GM19324 (cell line): ENCODE measurements around the gene DYNLT5.

Source experiments
- ATAC-seq: cut with Tn5 transposase; IDR thresholded peaks from one replicate; pipeline ENCODE4 v1.9.1; 2021; ENCODE audit warnings: mild to moderate bottlenecking, moderate library complexity; ENCODE audit not compliant: unreplicated experiment, low FRiP score

Gene DYNLT5

DNA sequence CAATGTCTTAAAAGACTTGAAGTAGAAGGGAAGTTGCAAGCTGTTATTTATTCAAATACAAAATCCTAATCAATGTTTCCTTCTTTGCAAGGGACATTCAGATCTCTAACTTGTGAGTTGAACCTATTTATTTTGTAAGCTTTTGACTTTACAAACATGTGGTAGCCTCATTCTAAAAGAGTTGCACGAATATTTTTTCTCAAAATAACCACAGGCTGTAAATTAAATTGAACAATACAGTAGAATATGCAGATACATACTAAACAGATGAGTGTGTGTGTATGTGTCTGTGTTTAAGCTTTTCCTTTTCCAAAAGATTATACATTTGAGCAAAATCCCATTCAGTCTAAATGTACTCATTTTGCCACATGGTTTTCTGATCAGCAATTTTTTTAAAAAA is 4.8 kb upstream of the DYNLT5 start:
- ATAC-seq: no peak

DNA sequence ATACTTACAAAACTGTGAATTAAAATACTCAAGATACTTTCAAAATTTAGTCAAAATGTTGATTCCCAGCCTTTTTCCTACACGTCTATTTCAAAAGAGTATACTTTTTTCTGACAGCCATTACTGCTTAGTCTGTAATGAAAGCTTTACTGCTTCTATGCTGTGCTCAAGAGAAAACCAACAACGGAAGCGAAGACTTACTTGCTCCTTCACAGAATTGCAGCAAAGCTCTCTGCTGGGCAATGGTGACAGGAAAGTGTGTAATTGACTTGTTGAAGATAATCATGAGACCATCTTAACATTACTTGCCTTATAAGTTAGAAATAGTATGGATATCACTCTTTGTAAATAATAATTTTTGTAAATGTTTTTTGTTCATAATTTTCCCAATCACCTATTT is 1.7 kb upstream of the DYNLT5 start:
- ATAC-seq: no peak

DNA sequence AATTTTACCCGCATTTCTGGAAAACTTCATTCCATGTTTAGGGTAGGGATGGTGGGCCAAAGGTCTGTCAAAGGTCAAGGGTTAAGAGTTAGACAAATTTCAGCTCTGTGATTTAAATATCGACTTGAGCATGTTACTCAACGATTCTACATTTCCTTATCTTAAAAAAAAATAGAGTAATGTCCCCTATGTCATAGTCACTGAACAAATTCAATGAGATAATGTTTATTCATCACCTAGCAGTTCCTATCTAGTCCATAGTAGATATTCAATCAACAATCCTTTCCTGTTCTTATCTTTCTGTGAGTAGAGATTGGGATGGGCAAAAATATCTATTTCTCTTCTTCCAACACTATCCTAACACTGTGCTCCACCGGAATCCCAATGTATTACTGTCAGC is 1.1 kb upstream of the DYNLT5 start:
- no peak for ATAC-seq

DNA sequence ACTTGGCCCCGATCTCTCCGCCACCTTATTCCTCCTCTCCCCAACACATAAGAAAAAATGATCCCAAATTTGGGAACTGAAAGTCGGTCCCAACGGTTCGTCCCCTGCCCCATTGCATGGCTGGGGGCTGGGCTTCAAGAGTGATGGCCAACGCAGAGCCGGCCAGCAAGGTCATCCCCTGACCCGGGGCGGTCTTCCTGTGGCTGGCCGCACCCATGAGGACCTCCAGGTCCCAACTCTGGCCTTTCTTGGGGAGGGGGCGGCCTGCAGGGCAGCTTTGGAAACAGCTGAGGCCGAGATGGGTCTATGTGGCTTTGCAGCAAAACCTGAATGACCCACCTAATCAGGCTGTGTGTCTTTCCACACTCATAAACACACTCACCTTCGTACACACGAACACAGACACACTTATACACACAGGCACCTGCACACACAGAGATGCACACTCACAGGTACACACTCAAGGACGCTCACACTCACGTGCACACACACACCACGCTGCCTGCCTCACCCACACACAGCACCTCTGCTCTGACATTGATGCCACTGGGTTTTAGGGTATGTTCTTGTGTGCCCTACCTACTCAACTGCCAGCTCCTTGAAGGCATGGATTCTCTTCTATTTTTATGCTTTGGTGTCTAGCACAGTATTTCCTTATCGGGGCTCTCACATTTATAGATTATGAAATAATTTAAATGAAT is 562 bp downstream of the DYNLT5 start:
- ATAC-seq: no peak

DNA sequence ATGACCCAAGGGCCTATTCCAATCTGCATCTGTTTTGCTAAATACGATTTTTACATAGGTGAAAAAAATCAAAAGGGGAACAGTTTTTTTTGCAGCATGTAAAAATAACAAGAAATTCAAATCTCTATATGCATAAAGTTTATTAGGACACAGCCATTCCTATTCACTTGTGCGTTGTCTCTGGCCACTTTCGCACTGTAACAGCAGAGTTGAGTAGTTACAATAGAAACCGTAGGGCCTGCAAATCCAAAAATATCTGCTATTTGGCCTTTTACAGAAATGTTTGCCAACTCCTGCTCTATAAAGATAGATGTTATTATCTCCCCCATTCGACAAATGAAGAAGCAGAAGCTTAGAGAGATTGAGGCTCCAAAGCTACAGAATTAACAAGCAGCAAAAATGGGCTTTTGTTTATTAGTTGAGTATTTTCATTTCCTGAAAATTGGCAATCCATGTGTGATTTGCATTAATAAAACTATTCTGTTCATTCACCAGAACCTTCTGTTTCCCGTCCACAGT is 5.5 kb downstream of the DYNLT5 start:
- no peak for ATAC-seq

DNA sequence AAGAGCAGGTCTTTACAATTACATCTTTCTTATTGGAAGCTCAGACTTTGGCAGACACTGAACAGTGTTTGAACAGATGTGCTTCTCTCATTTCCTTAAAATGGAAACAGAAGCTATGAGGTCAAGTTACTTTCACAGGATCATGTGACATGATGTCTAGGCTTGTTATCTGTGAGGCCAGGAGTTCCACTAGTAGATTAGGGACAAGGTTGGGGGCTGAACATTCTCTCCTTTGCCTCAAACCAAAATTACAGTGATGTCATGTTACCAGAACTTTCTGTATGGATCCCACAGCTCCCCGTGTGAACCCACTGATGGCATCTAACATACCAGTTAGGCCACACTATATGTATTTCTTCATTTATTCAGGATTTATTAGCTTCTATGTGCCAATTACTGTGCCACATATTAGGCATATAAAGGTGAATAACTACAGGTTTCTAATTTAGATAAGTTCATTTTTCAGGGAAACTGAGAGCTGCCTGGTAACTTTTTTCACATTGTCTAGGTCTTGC is 6.0 kb downstream of the DYNLT5 start:
- peak; percentile 99 for ATAC-seq

DNA sequence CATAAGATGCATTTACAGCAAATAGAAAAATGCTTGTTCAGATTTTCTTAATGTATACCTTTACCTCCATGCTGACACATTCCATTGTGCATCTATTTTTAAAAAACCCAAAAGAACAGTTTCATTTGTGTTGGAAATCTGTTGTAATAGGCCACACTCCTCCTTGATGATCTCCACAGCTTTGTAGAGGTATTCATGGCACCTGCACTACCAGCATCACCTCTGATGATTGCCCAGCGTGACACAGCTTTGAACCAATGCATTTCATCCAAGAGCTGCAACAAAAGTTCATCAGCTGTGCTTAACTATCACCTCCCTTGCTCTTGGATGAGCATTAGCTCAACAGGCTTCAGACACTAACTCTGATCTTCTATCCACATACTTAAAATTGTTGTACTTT is 8.2 kb downstream of the DYNLT5 start:
- no peak for ATAC-seq

DNA sequence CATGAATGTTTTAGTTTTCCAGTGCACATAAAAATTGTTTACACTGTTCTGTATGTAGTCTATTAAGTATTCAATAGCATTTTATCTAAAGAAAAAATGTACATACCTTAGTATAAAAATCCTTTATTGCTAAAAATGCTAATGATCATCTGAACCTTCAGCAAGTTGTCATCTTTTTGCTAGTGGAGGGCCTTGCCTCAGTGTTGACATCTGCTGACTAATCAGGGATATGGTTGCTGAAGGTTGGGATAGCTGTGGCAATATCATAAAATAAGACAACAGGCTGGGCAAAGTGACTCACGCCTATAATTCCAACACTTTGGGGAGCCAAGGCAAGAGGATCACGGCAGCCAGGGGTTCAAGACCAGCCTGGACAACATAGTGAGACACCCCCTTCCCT is 9.0 kb downstream of the DYNLT5 start:
- no peak for ATAC-seq

DNA sequence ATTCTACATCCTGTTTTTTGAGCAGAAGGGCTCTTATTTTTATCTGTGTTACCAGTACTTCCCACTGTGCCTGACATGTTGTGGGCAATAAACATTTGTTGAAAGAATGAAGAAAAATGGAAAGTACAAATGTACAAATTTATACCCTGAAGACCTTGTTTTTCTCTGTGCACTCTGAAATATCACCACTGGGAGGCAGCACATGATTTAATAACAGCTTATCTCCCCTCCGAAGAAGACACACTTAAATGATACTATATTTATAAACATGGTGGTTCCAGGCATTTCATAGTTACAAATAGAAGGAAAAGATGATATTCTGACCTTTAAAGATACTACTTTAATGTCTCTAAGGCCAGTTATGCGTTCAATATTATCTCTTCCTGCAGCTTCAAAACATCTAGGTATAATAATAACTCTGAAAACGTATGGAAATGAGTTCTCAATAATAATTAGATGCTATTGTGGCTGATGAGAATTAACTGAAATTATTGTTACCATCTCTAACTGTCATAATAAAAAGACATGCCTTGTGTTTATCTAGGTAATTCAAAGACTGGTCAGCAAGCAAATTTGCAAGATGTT is 12.8 kb downstream of the DYNLT5 start:
- ATAC-seq: no peak

DNA sequence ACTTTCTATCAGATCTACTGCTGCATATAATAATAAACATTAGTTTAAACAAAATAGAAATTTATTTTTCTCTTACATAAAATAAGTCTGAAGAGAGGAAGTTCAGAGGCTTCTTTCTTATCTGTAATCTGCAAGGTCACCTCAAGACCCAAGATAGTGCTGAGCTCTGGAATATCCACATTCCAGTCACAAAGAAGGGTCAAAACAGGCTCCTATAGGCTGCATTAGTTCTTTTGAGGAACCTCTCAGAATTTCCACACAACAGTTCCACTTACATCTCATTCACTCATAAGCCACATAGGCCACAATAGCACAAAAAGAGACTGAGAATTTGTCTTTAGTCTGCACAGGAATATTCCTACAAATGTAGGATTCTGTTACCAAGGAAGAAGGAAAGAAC is 15.4 kb downstream of the DYNLT5 start:
- ATAC-seq: no peak

DNA sequence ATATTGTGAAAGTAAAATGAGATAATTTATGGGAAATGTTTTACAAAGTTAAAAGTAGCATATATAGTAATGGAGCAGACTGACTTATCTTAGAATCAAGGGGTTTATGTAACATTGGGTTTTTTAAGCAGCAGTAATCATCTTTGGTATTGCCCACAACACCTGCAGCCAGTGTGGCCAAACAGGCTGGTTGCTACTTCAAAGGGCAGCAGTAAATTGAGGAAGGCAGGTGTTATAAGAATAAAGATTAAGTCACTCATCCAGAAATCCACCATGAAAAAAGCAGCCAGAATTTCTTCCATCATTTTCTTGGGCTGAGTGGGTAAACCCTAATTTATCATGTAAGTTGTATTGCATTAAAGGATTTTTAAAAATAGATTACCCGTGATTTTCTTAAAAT is 16.7 kb downstream of the DYNLT5 start:
- no peak for ATAC-seq

DNA sequence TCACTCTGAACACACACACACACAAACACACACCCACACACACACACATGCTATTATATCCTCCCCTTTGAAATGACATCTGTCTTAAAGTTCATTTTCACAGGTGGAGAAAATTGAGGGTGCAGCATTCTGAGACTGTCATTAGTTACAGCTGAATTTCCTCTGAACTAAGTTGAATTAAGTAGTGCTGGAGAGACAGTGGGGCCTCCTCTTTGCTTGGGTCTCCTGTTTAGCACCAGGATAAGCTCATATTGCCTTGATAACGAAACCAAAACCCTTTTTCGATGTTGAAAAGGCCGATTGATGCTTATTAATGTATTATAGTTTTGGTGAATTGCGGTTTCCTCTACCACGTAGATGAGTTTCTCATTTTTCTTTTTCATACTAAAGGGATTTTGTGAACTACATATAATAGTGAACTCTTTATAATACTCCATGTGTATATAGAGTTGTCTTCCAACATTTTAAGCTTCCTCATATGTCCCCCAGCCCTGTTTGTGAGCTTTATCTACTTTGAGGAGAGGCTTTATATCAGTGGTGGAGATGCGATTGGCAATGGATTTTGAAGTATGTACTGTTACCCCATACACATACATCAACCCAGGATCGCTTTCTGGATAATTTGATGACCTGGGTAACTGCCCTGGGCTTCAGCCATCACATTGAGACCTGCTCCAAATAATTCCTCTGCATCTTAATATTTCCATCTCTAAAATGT is 17.4 kb downstream of the DYNLT5 start:
- no peak for ATAC-seq

DNA sequence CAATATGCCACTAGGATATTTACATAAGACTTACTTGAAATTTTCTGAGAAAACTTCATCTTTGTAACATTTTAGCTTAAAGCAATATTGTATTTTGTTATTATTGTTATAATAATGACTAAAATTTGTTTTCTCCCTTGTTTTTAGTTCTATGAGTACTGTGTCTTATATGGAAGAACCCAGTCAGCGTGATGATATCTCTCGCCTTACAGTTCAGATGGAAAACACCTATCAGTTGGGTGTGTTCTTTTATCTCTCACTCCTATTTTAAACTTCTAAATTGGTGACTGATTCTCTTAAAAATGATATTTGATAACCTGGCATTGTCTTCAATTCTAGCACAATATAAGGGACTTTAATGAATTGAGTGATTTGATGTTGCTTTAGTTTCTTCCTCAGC is 18.0 kb downstream of the DYNLT5 start:
- no peak for ATAC-seq

DNA sequence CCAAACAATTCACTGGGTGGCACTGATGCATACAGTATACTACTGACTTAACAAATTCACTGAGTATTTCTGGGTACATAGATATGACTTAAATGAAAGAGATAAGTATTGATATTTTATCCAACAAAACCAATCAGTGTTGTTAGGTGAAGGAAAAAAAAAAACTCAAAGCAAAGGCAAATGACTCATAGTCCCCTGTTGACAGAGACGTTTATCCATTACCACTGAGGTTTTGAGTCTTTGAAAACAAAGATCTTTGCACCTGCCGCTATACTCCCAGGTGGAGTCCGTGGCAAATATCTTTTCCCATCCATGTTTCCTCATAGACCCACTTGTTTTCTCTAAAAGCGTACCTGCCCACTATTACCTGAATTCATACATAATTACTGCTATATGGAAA is 18.4 kb downstream of the DYNLT5 start:
- ATAC-seq: no peak

DNA sequence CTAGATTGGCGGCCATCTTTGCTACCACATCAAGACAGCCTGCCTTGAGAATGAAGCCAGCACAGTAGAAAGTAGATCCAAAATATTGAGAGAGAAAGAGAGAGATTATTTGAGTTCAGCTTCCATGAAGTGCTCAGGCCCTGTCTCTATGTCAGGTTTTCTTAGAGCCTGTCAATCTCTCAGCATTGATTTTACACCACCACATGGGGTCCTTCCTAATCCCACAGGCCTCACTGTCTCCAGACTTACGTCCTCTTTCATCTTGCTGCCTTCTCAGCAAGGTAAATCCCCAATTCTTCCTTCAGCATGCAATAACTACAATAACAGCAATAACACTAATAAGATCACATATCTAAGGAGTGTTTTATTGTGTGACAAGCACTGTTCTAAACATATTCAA is 21.0 kb downstream of the DYNLT5 start:
- ATAC-seq: no peak

DNA sequence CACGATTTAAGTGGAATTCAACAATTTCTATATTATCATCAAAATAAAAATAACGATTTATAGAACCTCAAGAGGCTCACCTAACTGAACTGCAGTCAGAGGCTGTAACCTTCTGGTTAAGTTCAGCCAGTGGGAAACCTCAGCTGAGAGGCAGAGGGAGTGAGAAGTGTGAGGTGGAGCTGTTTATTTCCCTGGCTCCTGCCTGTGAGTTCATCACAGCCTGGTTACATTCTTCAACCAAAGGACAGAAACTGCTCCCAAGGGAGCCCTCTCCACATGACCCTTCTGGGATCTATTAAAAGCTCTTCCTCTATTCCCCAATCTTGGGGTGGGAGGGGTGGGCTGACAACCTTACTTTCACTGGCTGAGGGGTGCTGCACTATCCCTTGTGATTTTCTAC is 22.2 kb downstream of the DYNLT5 start:
- no peak for ATAC-seq

DNA sequence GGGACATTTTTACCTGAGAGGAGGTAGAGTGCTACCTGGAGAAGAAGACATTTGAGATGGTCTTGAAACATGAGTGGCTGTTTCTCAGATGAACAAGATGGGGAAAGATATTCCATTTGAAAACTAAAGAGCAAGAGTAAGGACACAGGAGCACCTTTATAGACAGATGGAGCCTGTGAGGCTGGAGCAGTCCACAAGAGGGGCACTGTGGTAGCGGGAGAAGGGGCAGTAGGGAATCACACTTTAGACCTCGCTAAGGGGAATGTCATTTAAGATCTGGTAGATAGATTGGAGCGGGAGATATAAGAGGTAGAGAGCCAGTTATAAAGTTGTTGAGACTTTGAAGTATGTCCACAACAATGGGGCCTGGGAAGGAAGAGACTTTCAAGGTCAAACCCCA is 23.4 kb downstream of the DYNLT5 start:
- ATAC-seq: no peak

DNA sequence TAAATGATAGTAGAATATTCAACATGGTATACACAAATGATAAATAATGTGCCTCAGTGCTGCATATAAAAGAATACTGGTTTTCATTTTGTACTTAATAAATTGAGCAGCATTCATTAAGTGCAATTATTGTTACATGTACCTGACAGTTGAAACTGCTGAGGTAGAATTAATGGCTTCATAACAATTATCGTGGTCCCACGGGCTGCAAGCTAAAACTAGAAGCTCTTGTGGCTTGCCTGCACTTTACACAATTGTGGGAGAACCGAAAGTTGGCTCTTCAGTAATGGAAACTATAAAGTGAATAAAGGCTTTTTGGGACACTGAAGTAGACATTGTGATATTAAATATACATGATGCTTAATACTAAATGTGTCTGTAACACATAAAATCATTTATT is 25.6 kb downstream of the DYNLT5 start:
- no peak for ATAC-seq

DNA sequence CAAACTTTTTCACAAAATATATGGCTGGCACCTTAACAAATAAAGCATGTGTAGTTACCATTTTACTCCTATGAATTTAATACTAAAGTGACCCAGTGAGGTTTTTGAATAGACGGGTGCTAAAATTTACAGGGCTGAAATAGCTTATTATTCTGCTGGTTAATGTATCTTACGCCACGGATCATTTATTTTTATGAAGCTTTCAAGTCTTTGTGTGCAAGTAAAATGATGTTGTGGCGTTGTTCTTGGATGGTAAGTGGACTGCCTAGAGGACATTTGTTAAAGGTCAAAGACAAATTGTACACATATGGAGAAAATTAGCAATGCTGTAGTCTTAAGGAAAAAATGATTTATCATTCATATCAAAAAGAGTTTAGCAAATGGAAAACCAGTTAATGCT is 26.0 kb downstream of the DYNLT5 start:
- ATAC-seq: no peak

DNA sequence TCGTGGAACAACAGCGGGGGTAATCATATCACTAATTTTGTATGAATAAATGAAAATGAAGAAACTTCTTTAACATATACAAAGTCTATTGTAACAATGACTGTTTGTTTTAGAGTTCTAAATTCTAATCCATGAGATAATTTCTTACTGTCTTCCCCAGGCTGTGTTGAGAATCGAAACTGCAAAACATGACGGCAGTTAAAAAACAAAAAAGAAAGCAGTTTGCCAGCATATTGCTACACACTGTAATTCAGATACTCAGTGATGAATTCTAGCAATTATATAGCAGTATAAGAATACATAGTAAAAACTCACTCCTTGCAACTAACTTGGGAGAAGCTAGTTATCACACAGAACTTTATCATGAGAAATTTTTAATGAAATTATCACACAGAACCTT is 26.7 kb downstream of the DYNLT5 start:
- ATAC-seq: no peak

DNA sequence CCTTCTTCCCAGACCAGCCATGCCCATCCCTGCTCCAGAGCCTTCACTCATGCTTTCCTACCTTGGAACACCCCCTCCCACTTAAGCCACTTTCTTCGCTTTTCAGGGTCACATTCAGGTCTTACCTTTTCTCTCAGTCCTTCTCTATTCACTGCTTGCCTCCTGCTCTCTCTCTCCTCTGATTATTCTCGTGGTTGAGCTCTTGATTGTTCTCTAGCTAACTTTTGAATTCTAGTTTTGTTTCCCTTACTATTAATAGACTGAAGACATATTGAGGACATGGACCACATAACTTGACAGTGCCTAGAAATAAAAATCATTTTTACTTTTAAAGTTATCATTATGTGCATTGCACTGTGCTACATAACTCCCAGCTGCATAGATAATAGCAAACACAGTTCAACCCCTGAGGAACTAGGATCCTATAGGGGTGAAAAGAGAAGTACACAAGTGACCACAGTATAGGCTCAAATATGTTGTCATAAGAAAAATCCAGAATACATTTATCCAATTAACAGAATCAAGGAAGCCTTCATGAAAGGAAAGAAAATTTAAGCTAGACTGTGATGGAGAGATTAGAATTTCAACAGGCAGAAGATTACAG is 27.3 kb downstream of the DYNLT5 start:
- ATAC-seq: no peak
